ENCODE measurements around the gene CD79A.

- TF ChIP-seq CTCF (IDR thresholded peaks at IDR 0.05) (no peak), ZFX (IDR thresholded peaks at IDR 0.05; ENCODE audit: borderline replicate concordance) (no peak)
Measured at GRCh38 chr19:41929536-41930071, 52.5 kb downstream of the CD79A start.
